NCI-H1694 treated with DMSO at 0.1 percent for 48 hours (cell line): Measurements from ENCODE around the gene TTLL9.

Experiments used
- DNase-seq: peaks from one replicate; lab custom pipeline; 2025; lab: John Stamatoyannopoulos, UW

Gene TTLL9

GRCh38 chr20:31945319-31945718 lies 74.9 kb downstream of the TTLL9 start:
- DNase-seq = no peak

- peak; percentile 70 for DNase-seq
These were observed 75.4 kb downstream of the TTLL9 start for GRCh38 chr20:31945785-31946184.

GRCh38 chr20:31948008-31948407 lies 77.6 kb downstream of the TTLL9 start:
- no peak for DNase-seq

- DNase-seq = no peak
These were observed 79.6 kb downstream of the TTLL9 start for GRCh38 chr20:31949877-31950646.

GRCh38 chr20:31951203-31951529 lies 80.7 kb downstream of the TTLL9 start:
- DNase-seq = no peak

GRCh38 chr20:31951530-31952453 lies 81.4 kb downstream of the TTLL9 start, which contains the start of gene PDRG1:
PDRG1 (minus strand) TSS chr20:31952046; CDS start chr20:31951961, 85 bp downstream.
- DNase-seq = peak; percentile 95

- DNase-seq = no peak
These were observed 83.2 kb downstream of the TTLL9 start for GRCh38 chr20:31953556-31954148.

- DNase-seq = no peak
These were observed 84.1 kb downstream of the TTLL9 start for GRCh38 chr20:31954500-31954899.

- peak; percentile 81 for DNase-seq
These were observed 86.4 kb downstream of the TTLL9 start for GRCh38 chr20:31956556-31957526.

- peak; percentile 86 for DNase-seq
These were observed 92.3 kb downstream of the TTLL9 start for GRCh38 chr20:31962761-31963160.

GRCh38 chr20:31963889-31964288 lies 93.5 kb downstream of the TTLL9 start:
- no peak for DNase-seq

- no peak for DNase-seq
These were observed 96.7 kb downstream of the TTLL9 start for GRCh38 chr20:31966991-31967655.

- DNase-seq = peak; percentile 34
These were observed 97.4 kb downstream of the TTLL9 start, which contains the start of gene XKR7 for GRCh38 chr20:31967830-31968249. XKR7 (plus strand) TSS chr20:31968151; CDS start chr20:31968176, 25 bp downstream.

- no peak for DNase-seq
These were observed 98.1 kb downstream of the TTLL9 start for GRCh38 chr20:31968291-31969126.

- peak; percentile 12 for DNase-seq
These were observed 99.6 kb downstream of the TTLL9 start for GRCh38 chr20:31969991-31970390.

- no peak for DNase-seq
These were observed 102.1 kb downstream of the TTLL9 start for GRCh38 chr20:31972471-31973021.

- DNase-seq = no peak
These were observed 103.9 kb downstream of the TTLL9 start for GRCh38 chr20:31974296-31974695.

GRCh38 chr20:31974951-31975487 lies 104.6 kb downstream of the TTLL9 start:
- no peak for DNase-seq

- DNase-seq = no peak
These were observed 105.4 kb downstream of the TTLL9 start for GRCh38 chr20:31975874-31976273.
